Measurements from ENCODE around the gene IFNAR1.

GRCh38 chr21:33357177-33357576, 32.4 kb downstream of the IFNAR1 start:
- TF ChIP-seq POLR2AphosphoS5 (IDR thresholded peaks at IDR 0.05; ENCODE audit: low read depth, low read length) (no peak), SIN3A (IDR thresholded peaks at IDR 0.05; ENCODE audit: borderline replicate concordance, insufficient read depth, low read length) (no peak), TAF1 (IDR thresholded peaks at IDR 0.05; ENCODE audit: borderline replicate concordance, insufficient read depth, low read length) (no peak), FOXP2 (optimal IDR thresholded peaks at IDR 0.05; ENCODE audit: borderline replicate concordance, extremely low read depth, extremely low read length, insufficient read depth) (no peak), REST (IDR thresholded peaks at IDR 0.05; ENCODE audit: insufficient read depth in 1 of 2, low read depth in 2 of 2, low read length in 2 of 2) (no peak)
